AG04449 (cell line): Measurements from ENCODE around the gene SMCP.

Source experiments
- CTCF ChIA-PET: fragments of 350-600 bp; formaldehyde crosslinking; extraction: SDS; loops from one replicate; lab custom pipeline; 2021; ENCODE audit warnings: antibody characterized with exemption; lab: Yijun Ruan, JAX
- POLR2A ChIA-PET: fragments of 400-600, 350-600 bp; formaldehyde crosslinking; extraction: SDS; loops from one replicate; lab custom pipeline; 2020; ENCODE audit warnings: antibody characterized with exemption, inconsistent platforms; lab: Yijun Ruan, JAX
- DNase-seq: peaks from one replicate; pipeline ENCODE4 v3.0.0-alpha.2; 2010; ENCODE audit warnings: low read depth, low spot score
- H3K4me3 ChIP-seq: 2 replicates; pipeline ENCODE4 v1.5.1; 2011; ENCODE audit warnings: low read depth, mild to moderate bottlenecking, control low read depth, low read length
- CTCF ChIP-seq: IDR thresholded peaks from one replicate; pipeline ENCODE4 v1.5.1; 2011; ENCODE audit warnings: mild to moderate bottlenecking, moderate library complexity, low read length, control low read depth, inconsistent platforms; ENCODE audit not compliant: insufficient read depth; ENCODE audit errors: missing control alignments

The SMCP gene

GRCh38 chr1:152860129-152860528 is 18.0 kb upstream of the SMCP start:
- TF ChIP-seq CTCF: no peak
- H3K4me3 ChIP-seq: no peak overlapping the region
- ChIA-PET POLR2A (no interaction called here), CTCF (interaction anchor here (10.2 kb wide), 1 partner anchor 11 kb away, joined by 71 read pairs; no protein-coding TSS in a partner anchor)
- no peak for DNase-seq

- H3K4me3 ChIP-seq: no peak overlapping the region
- ChIA-PET POLR2A (no interaction called here), CTCF (interaction anchor here (1.3 to 10.2 kb wide), 2 partner anchors 9 to 65 kb away, joined by 4 to 71 read pairs; no protein-coding TSS in a partner anchor)
- DNase-seq: no peak
- no peak for TF ChIP-seq CTCF
These were observed 16.7 kb upstream of the SMCP start for GRCh38 chr1:152861374-152861773.

- no peak for DNase-seq
- ChIA-PET CTCF (interaction anchor here (1.0 to 4.3 kb wide), 2 partner anchors 62 to 211 kb away, joined by 4 to 30 read pairs; no protein-coding TSS in a partner anchor), POLR2A (no interaction called here)
- no peak for TF ChIP-seq CTCF
- H3K4me3 ChIP-seq: no peak overlapping the region
These were observed 13.7 kb upstream of the SMCP start for GRCh38 chr1:152864443-152864842.

GRCh38 chr1:152866321-152866720 is 11.8 kb upstream of the SMCP start:
- DNase-seq: no peak
- no peak for TF ChIP-seq CTCF
- CTCF ChIA-PET: interaction anchor here (1.2 to 4.3 kb wide), 3 partner anchors 60 to 356 kb away, joined by 3 to 30 read pairs (median 4); no protein-coding TSS in a partner anchor
- POLR2A ChIA-PET: no interaction called here
- H3K4me3 ChIP-seq: no peak overlapping the region

GRCh38 chr1:152869808-152870419 is 8.2 kb upstream of the SMCP start:
- POLR2A ChIA-PET: no interaction called here
- CTCF ChIA-PET: interaction anchor here (0.6 to 7.0 kb wide), 29 partner anchors 9 to 818 kb away, joined by 3 to 375 read pairs (median 5); partner anchors contain the start of genes IVL and LCE7A
- no peak overlapping the region for H3K4me3 ChIP-seq
- TF ChIP-seq CTCF: peak; percentile 91
- no peak for DNase-seq
